Chondrocyte (in vitro differentiated cells): ENCODE results near the gene NRG2. TPM values are rescaled to one million over a fixed set of nuclear protein-coding genes. Genes with fewer than 3 reads are reported as not detected.

Experiments used
- DNase-seq: peaks from one replicate; pipeline ENCODE4 v3.0.0; 2021; ENCODE audit warnings: mixed read lengths, low spot score
- H3K27ac Mint-ChIP-seq: one replicate; pipeline ENCODE4 v1.8.0; 2021; ENCODE audit warnings: mild to moderate bottlenecking, moderate library complexity, mixed read lengths; ENCODE audit not compliant: unreplicated experiment
- H3K27me3 Mint-ChIP-seq: 2 replicates; pipeline ENCODE4 v1.8.0; 2021; ENCODE audit warnings: low read depth, mixed read lengths
- H3K36me3 Mint-ChIP-seq: 2 replicates; pipeline ENCODE4 v1.8.0; 2021; ENCODE audit warnings: low read depth, mixed read lengths
- H3K4me1 Mint-ChIP-seq: 2 replicates; pipeline ENCODE4 v1.8.0; 2021; ENCODE audit warnings: low read depth, mild to moderate bottlenecking, mixed read lengths
- H3K4me3 Mint-ChIP-seq: one replicate; pipeline ENCODE4 v1.8.0; 2021; ENCODE audit warnings: mild to moderate bottlenecking, moderate library complexity, mixed read lengths; ENCODE audit not compliant: unreplicated experiment
- H3K9me3 Mint-ChIP-seq: 2 replicates; pipeline ENCODE4 v1.8.0; 2021; ENCODE audit warnings: low read depth, mixed read lengths
- CTCF ChIP-seq: fragments of 200-600 bp; sonication (generic); IDR thresholded peaks from 2 replicates; pipeline ENCODE4 v1.5.0; 2021; ENCODE audit warnings: antibody characterized with exemption, mild to moderate bottlenecking, moderate library complexity
- total RNA-seq: library from RNA; stranded (reverse); gene quantifications from 3 replicates; pipeline ENCODE4 v1.2.1, GENCODE V29; 2021

NRG2 gene
- total RNA-seq, 1 donor from 2014 or later, result 0.27 TPM

GRCh38 chr5:139950436-139950835 lies 92.7 kb downstream of the NRG2 start:
- Mint-ChIP-seq H3K9me3 (no peaks in the 10 kb centered on the region), H3K27me3 (peaks cover 80% of the 10 kb centered on the region), H3K4me3 (no peak overlapping the region), H3K36me3 (no peaks in the 10 kb centered on the region), H3K27ac (no peak overlapping the region), H3K4me1 (no peaks in the 10 kb centered on the region)
- TF ChIP-seq CTCF, result no peak
- no peak for DNase-seq

- H3K4me3 Mint-ChIP-seq, result no peak overlapping the region
- H3K27ac Mint-ChIP-seq, result no peak overlapping the region
- TF ChIP-seq CTCF, result no peak
- H3K4me1 Mint-ChIP-seq, result no peaks in the 10 kb centered on the region
- H3K27me3 Mint-ChIP-seq, result peaks cover 80% of the 10 kb centered on the region
- H3K9me3 Mint-ChIP-seq, result no peaks in the 10 kb centered on the region
- no peak for DNase-seq
- H3K36me3 Mint-ChIP-seq, result no peaks in the 10 kb centered on the region
These were observed 93.4 kb downstream of the NRG2 start for GRCh38 chr5:139949710-139950109.

DNA sequence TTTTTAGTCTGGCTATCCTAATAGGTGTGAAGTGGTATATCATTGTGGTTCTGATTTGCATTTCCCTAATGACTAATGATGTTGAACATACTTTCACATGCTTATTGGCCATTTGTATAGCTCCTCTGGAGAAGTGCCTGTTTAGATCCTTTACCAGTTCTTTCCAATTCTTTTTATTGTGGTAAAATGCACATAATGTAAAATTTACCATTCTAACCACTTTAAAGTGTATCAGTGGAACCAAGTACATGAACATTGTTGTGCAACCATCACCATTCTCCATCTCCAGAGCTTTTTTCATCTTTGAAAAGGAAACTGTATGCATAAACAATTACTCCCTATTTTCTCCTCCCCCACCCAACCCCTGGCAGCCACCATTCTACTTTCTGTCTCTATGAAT lies 95.4 kb downstream of the NRG2 start:
- Mint-ChIP-seq H3K27me3 (peaks cover 71% of the 10 kb centered on the region), H3K27ac (no peak overlapping the region)
- no peak for TF ChIP-seq CTCF

DNA sequence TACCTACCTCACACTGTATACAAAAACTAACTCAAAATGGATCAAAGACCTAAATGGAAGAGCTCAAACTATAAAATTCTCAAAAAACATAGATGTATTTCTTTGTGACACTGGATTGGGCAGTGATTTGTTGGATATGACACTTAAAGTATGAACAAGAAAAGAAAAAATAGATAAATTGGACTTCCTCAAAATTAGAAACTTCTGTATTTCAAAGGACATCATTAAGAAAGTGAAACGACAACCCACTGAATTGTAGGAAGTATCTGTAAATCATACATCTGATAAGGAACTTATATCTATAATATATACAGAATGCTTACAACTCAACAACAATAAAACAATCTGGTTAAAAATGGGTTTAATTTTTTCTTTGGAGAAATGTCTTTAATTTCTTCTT lies 96.7 kb downstream of the NRG2 start:
- no peak for TF ChIP-seq CTCF
- peaks cover 14% of the 10 kb centered on the region for H3K9me3 Mint-ChIP-seq
- H3K4me3 Mint-ChIP-seq, result no peak overlapping the region
- H3K36me3 Mint-ChIP-seq, result peaks cover 2% of the 10 kb centered on the region
- H3K27me3 Mint-ChIP-seq, result peaks cover 70% of the 10 kb centered on the region
- no peak for DNase-seq
- no peak overlapping the region for H3K27ac Mint-ChIP-seq
- H3K4me1 Mint-ChIP-seq, result no peaks in the 10 kb centered on the region

More for the DNA sequence above, 95.4 kb downstream of the NRG2 start:
- no peaks in the 10 kb centered on the region for H3K4me1 Mint-ChIP-seq
- H3K36me3 Mint-ChIP-seq, result no peaks in the 10 kb centered on the region
- H3K9me3 Mint-ChIP-seq, result peaks cover 1% of the 10 kb centered on the region
- no peak overlapping the region for H3K4me3 Mint-ChIP-seq
- no peak for DNase-seq

GRCh38 chr5:139946006-139946405 lies 97.1 kb downstream of the NRG2 start:
- no peak for DNase-seq
- H3K27me3 Mint-ChIP-seq, result peaks cover 67% of the 10 kb centered on the region
- TF ChIP-seq CTCF, result no peak
- peaks cover 2% of the 10 kb centered on the region for H3K36me3 Mint-ChIP-seq
- no peak overlapping the region for H3K4me3 Mint-ChIP-seq
- H3K27ac Mint-ChIP-seq, result no peak overlapping the region
- H3K4me1 Mint-ChIP-seq, result no peaks in the 10 kb centered on the region
- H3K9me3 Mint-ChIP-seq, result peaks cover 17% of the 10 kb centered on the region
